NCI-H2081 (cell line): Measurements from ENCODE around the gene RTL9.
A peak's percentile ranks its signal among the peaks of the same experiment; 100 is the strongest.
"Not testable (repeated sequence)": the region's sequence is repeated elsewhere in the genome, so short reads cannot be mapped to it uniquely, and the experiment has no call there.

Source experiments
- DNase-seq, 2 experiments: peaks; one replicate each; lab custom pipeline; 2025; lab: John Stamatoyannopoulos, UW

The RTL9 gene

GRCh38 chrX:110358548-110358947 lies at the start of gene RTL9:
Gene RTL9 (plus strand): TSS chrX:110358848. CDS start chrX:110450618, 91,770 bp downstream.
- DNase-seq: no peak

- DNase-seq: peak in 1 of 2 experiments; percentile 17
Observed at GRCh38 chrX:110310000-110310790, 48.5 kb upstream of the RTL9 start.

- no peak for DNase-seq
Observed at GRCh38 chrX:110310896-110311295, 47.8 kb upstream of the RTL9 start.

GRCh38 chrX:110311437-110312230 lies 47.0 kb upstream of the RTL9 start:
- DNase-seq: no peak

GRCh38 chrX:110315551-110315950 lies 43.1 kb upstream of the RTL9 start:
- no peak for DNase-seq

- no peak for DNase-seq
Observed at GRCh38 chrX:110316351-110317060, 42.1 kb upstream of the RTL9 start.

- DNase-seq: peak in 1 of 2 experiments; percentile 8
Observed at GRCh38 chrX:110317061-110317819, 41.4 kb upstream of the RTL9 start.

GRCh38 chrX:110317820-110318663 lies 40.6 kb upstream of the RTL9 start, which contains the start of gene AMMECR1:
Gene AMMECR1 (minus strand): TSS chrX:110318085. CDS start chrX:110318071, 14 bp downstream.
- DNase-seq: peak; percentile 88 to 94

GRCh38 chrX:110318664-110318968 lies 40.0 kb upstream of the RTL9 start:
- DNase-seq: peak; percentile 70 to 87

- DNase-seq: no peak
Observed at GRCh38 chrX:110320381-110320987, 38.2 kb upstream of the RTL9 start.

- no peak for DNase-seq
Observed at GRCh38 chrX:110321081-110321480, 37.6 kb upstream of the RTL9 start.

GRCh38 chrX:110321670-110322069 lies 37.0 kb upstream of the RTL9 start:
- DNase-seq: no peak

GRCh38 chrX:110322603-110323002 lies 36.0 kb upstream of the RTL9 start:
- DNase-seq: peak in 1 of 2 experiments; percentile 69

GRCh38 chrX:110326712-110327111 lies 31.9 kb upstream of the RTL9 start:
- DNase-seq: no peak

GRCh38 chrX:110327336-110327735 lies 31.3 kb upstream of the RTL9 start:
- DNase-seq: no peak

- not testable (repeated sequence) for DNase-seq
Observed at GRCh38 chrX:110328613-110329012, 30.0 kb upstream of the RTL9 start.

GRCh38 chrX:110331444-110332030 lies 27.1 kb upstream of the RTL9 start:
- DNase-seq: no peak

GRCh38 chrX:110333458-110333857 lies 25.2 kb upstream of the RTL9 start:
- DNase-seq: not testable (repeated sequence)

- peak in 1 of 2 experiments; percentile 26 for DNase-seq
Observed at GRCh38 chrX:110338935-110339334, 19.7 kb upstream of the RTL9 start.
